Dendritic cell treated with granulocyte-macrophage colony-stimulating factor and Interleukin-4, amounts not matched to agents 40 ng/mL and 50 ng/mL, for 4 days (primary cell): Measurements from ENCODE around the gene RARB.

ENCODE experiments used
- H3K27ac Mint-ChIP-seq: one replicate; pipeline ENCODE4 v1.8.0; 2022; ENCODE audit warnings: mild to moderate bottlenecking, mixed read lengths
- H3K27me3 Mint-ChIP-seq: one replicate; pipeline ENCODE4 v1.8.0; 2022; ENCODE audit warnings: mild to moderate bottlenecking, mixed read lengths
- H3K36me3 Mint-ChIP-seq: one replicate; pipeline ENCODE4 v1.8.0; 2022; ENCODE audit warnings: low read depth, mixed read lengths
- H3K4me1 Mint-ChIP-seq: one replicate; pipeline ENCODE4 v1.8.0; 2022; ENCODE audit warnings: low read depth, mixed read lengths
- H3K4me3 Mint-ChIP-seq: one replicate; pipeline ENCODE4 v1.8.0; 2022; ENCODE audit warnings: mild to moderate bottlenecking, moderate library complexity, mixed read lengths
- H3K9me3 Mint-ChIP-seq: one replicate; pipeline ENCODE4 v1.8.0; 2022; ENCODE audit warnings: mixed read lengths
- intact Hi-C: fragments of 100-400 bp; cut with micrococcal nuclease; formaldehyde crosslinking; loops from one replicate; pipeline ENCODE4 v1.15.0; 2022

The RARB gene

DNA sequence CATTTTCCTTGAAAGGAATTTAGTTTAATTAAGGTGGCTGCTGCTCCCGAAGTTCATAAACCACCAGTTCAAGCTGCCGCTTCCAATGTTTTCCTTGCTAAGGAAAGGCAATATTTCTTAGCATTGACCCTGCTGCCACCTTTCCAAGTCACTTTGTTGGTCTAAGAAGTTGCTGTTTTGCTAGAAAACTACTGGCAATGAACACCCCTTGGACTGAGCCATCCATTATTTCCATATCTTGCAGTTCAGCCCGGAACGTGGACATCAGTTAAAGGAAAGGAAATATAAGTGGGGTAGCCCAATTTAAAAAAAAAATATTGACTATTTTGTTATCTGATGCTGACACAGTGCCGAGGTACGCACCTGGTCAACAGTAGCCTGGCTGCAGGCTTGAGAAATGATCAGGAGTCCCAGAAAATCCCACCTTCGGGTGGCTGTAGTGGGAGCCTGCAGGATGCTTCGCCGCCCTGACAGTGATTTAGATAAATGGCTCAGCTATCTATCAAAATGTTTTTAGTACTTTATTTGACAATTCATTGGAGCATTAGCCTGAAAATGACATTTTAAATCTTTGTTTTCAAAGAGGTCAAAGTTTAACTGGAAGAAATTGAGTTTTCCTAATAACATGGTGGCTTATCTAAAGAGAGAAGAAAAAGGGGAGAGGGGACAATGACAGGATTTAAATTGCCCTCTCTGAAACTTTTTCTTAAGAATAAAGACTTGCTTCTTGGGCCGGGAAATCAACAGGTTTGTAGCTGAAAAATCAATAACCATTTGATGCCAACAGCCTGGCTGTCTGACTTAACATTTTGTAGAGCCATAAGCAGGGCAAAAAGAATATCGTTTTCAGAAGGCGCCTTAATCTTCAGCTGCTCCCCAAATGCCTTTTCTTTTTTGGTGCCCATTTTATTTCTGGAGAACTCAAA lies 1.6 kb downstream of the RARB start:
- Mint-ChIP-seq H3K36me3 (no peaks in the 10 kb centered on the region), H3K9me3 (no peaks in the 10 kb centered on the region), H3K4me1 (peaks cover 12% of the 10 kb centered on the region), H3K4me3 (no peak overlapping the region), H3K27ac (no peak overlapping the region), H3K27me3 (peaks cover 54% of the 10 kb centered on the region)
- intact Hi-C loops, result no loop called here

DNA sequence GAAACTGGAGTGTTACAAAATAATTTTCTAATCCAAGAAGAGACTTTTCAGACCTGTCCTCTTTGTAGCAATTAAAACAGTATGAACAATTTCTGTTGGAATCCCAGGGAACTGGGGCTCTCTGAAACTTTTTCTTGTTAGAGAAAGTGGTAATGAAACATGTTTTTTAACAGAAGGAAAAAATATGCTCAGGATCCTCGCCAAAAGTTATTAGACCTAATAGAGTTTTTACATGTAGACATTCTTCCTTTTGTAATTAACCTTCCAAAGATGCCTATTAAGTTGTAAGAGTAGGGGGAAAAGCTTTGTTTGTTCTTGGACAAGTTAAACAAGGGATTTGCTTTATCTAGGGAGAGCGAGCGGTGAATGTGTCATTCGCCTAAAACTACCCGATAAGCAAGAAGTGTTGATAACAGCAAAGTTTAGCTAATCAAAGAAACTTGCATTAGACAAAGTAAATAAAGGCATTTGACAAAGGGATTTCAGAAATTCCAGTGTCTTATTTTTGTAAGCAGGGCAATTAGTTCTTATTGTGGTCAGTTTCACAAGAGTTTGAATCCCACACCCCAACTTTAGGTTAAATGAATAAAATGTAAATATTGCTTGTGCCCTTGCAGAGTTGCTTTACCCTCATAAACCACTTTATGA lies 2.3 kb downstream of the RARB start:
- H3K27me3 Mint-ChIP-seq, result peaks cover 54% of the 10 kb centered on the region
- H3K36me3 Mint-ChIP-seq, result no peaks in the 10 kb centered on the region
- H3K27ac Mint-ChIP-seq, result no peak overlapping the region
- intact Hi-C loops, result no loop called here
- no peak overlapping the region for H3K4me3 Mint-ChIP-seq
- no peaks in the 10 kb centered on the region for H3K9me3 Mint-ChIP-seq
- H3K4me1 Mint-ChIP-seq, result peaks cover 12% of the 10 kb centered on the region

DNA sequence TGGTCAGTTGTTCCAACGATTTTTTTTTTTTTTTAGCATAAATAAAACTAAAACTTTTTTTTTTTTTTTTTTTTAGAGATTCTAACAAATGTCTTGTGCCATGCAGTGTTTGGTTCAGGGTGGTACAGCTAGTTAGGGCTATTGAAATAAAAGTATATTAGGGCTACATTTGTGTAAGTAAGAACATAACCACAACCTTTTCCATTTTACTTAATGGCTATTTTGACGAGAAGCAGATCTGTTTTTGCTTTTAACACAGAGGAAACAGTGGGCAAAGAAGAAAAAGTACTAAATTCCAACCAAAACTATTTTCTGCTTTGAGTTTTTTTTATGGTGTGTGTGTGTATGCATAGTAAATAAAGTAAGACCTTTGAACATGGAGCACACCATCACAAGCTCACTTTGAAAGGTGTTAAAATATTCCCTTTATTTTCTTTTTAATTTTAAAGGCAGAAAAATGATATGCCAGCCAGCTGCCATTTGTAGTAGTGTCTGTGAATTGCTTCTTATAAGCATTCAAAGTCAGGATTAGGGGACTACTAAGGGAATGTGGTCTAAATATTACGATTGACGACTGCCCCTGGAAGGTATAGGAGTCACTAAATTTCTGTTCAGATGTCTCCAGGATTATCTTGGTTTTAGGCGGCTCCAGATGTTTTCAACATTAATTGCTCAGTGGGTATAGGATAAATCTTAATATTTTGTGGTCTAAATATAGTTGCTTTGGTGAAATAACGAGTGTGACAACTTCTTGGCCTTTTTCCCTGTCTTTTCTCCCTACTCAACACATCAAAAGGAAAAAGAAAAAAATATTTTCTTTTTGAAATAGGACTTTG lies 3.1 kb downstream of the RARB start:
- Mint-ChIP-seq H3K4me3 (no peak overlapping the region), H3K36me3 (no peaks in the 10 kb centered on the region), H3K27ac (no peak overlapping the region), H3K4me1 (peaks cover 12% of the 10 kb centered on the region), H3K9me3 (no peaks in the 10 kb centered on the region), H3K27me3 (peaks cover 52% of the 10 kb centered on the region)
- intact Hi-C loops, result no loop called here

DNA sequence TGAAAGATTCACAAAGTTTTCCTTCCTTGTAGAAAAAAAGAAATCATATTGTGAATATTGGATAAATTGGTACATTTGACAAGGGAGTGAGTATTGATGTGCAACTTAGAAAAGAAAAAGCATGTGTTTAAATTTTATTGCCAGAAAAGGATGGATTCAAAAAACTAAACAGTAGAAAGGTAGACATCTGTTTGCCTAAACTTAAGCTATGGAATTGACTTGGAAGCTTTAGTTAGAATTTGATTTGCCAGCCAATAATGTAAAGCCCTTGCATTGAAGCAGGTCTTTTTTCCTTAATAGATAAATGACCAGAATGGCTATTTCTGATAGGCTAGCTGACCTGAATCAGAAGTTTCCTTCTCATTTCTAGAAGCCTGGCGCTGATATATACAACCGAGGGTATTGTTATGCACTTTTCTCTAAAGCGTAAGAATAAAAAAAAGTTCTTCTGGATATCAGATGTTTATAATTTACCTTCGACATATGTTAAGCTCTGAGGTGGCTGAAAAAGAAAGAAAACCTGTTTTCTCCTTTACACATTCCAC lies 4.2 kb downstream of the RARB start:
- Mint-ChIP-seq H3K27me3 (peaks cover 42% of the 10 kb centered on the region), H3K4me3 (no peak overlapping the region), H3K9me3 (no peaks in the 10 kb centered on the region), H3K27ac (no peak overlapping the region), H3K4me1 (peaks cover 12% of the 10 kb centered on the region), H3K36me3 (no peaks in the 10 kb centered on the region)
- intact Hi-C loops, result no loop called here

DNA sequence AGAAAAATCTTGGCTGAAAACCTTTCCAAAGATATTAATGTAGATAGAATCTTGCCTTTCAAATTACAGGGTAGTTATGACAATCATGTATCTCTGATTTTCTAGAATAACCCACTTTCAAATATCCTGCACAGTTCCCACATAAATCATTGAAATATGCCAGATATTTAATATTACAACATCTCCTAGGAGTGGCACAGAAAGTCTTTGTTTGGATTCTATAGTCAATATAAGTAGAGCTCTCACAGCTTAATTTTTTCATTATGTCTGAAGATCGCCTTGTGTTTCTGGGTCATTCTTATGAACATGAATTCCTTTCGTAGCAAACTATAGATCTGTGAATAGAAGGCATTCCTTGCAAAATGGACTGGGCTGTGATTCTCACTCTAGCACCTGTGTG lies 5.0 kb downstream of the RARB start:
- H3K4me1 Mint-ChIP-seq, result peaks cover 4% of the 10 kb centered on the region
- H3K9me3 Mint-ChIP-seq, result no peaks in the 10 kb centered on the region
- H3K27me3 Mint-ChIP-seq, result peaks cover 36% of the 10 kb centered on the region
- no peak overlapping the region for H3K4me3 Mint-ChIP-seq
- no peak overlapping the region for H3K27ac Mint-ChIP-seq
- intact Hi-C loops, result no loop called here
- H3K36me3 Mint-ChIP-seq, result no peaks in the 10 kb centered on the region

DNA sequence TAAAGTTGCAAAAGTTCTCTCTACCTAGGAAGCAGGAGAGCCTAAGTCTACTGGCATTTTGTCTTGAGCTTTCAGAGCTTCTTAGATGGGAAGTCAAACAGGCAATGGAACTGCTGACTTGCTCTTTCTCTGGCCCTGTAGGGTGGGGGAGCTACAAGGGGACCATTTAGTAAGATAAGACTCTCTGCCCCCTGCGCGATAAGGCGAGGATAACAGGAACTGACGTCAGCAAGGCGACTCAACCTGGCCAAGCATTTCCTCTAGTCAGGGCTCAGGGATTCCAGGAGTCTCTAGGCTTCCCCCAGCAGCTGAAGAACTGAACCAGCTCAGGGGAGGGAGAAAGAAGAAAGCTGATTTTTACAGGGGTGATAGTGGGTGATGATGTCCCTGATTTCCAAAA lies 5.8 kb downstream of the RARB start:
- no peak overlapping the region for H3K4me3 Mint-ChIP-seq
- no peak overlapping the region for H3K27ac Mint-ChIP-seq
- H3K36me3 Mint-ChIP-seq, result no peaks in the 10 kb centered on the region
- H3K9me3 Mint-ChIP-seq, result no peaks in the 10 kb centered on the region
- H3K27me3 Mint-ChIP-seq, result peaks cover 28% of the 10 kb centered on the region
- H3K4me1 Mint-ChIP-seq, result no peaks in the 10 kb centered on the region
- intact Hi-C loops, result no loop called here

DNA sequence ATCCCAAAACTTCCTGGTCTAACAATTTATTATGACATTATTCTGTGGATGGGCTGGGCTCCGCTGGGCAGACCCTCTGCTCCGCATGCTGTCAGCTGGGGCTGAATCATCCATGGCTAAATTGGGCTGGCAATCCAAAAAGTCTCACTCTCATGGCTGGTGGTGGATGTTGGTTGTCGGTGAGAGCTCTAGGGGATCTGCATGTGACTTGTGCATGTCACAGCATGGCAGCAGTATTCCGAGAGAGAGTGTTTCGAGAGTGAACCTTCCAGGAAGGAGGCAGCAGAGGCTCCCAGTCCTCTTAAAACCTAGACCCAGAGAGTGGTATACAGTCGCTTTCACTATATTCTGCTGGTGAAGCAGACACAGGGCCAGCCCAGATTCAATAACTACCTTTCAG lies 9.9 kb downstream of the RARB start:
- no peaks in the 10 kb centered on the region for H3K4me1 Mint-ChIP-seq
- H3K36me3 Mint-ChIP-seq, result no peaks in the 10 kb centered on the region
- intact Hi-C loops, result no loop called here
- H3K4me3 Mint-ChIP-seq, result no peak overlapping the region
- H3K9me3 Mint-ChIP-seq, result no peaks in the 10 kb centered on the region
- peaks cover 8% of the 10 kb centered on the region for H3K27me3 Mint-ChIP-seq
- H3K27ac Mint-ChIP-seq, result no peak overlapping the region

DNA sequence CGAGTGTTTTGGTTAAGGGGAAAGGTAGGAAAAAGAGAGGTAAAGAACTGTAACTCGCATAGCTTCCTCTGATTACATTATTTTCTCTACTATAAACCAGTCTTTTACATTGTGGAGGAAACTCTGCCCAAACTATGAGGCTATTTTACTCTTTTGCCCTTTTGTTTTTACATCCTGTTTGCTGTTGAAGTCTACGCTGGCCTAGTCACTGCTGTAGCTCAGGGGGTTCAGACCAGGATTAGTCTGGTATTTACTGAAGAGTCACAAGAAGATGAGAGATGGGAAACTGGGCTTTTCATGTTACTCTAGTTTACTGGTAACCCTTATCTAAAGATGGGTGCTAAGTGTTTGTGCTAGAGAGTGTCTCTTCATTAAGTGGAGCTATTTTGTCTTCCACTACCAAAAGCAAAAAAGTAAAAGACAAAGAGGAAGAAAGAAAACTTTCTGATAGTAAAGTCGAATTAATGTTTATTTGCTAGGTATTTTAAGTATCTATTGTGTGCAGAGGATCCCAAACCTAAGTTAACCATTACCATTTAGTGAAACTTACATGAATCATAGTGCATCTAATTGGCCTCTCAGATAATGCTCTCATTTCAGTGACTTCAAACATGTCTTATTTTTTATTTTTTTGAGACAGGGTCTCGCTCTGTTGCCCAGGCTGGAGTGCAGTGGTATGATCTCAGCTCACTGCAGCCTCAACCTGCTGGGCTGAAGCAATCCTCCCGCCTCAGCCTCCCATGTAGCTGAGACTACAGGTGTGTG lies 10.9 kb downstream of the RARB start:
- Mint-ChIP-seq H3K4me1 (no peaks in the 10 kb centered on the region), H3K36me3 (no peaks in the 10 kb centered on the region), H3K4me3 (no peak overlapping the region), H3K27ac (no peak overlapping the region), H3K9me3 (no peaks in the 10 kb centered on the region), H3K27me3 (peaks cover 6% of the 10 kb centered on the region)
- intact Hi-C loops, result no loop called here

DNA sequence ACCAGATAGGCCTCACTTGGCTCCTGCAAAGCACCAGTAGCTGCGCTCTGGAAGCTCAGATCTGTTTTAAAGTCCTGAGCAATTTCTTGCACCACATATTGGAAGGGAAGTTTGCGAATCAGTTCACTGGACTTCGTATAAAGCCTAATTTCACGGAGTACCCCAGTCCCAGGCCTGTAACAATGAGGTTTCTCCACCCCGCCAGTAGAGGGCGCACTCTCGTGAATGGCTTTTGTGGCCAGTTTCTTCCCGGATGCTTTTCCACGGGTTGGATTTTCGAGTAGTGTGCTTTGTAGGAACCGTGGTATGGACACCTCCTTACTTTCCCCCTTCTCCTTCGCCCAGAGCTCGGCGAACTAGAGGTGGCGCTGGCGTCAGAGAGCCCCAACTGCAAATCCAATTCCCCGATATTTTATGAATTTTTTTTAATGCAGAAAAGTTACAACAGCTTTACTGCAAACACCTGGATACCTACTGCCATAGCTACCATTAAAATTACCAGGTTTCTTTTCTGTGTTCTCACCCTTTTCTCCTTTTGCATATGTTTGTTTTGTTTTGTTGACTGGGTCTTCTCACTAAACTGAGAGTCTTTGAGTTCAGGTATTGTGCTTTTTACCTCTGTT lies 13.3 kb downstream of the RARB start:
- Mint-ChIP-seq H3K36me3 (no peaks in the 10 kb centered on the region), H3K4me1 (no peaks in the 10 kb centered on the region), H3K27me3 (peaks cover 3% of the 10 kb centered on the region), H3K4me3 (no peak overlapping the region), H3K27ac (no peak overlapping the region), H3K9me3 (no peaks in the 10 kb centered on the region)
- intact Hi-C loops, result no loop called here

DNA sequence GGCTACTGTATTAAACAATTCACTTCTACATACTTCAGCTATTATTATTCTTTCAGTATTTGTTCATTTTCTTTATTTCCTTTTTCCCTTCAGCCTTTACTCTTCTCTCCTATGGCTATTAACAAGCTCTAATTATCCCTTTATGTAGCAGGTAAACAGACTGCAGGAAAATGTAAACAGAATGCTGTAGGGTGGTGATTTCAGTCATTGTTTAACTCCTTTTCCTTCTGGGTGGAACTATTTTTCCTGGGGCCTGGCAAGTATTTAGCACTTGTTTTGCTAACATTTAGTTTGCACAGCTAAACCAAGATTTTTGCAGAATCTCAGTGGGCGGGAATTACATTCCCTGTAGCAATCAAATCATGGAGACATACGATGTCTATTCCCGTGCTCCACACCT lies 14.4 kb downstream of the RARB start:
- no peaks in the 10 kb centered on the region for H3K4me1 Mint-ChIP-seq
- H3K36me3 Mint-ChIP-seq, result no peaks in the 10 kb centered on the region
- H3K27ac Mint-ChIP-seq, result no peak overlapping the region
- peaks cover 3% of the 10 kb centered on the region for H3K27me3 Mint-ChIP-seq
- intact Hi-C loops, result no loop called here
- H3K4me3 Mint-ChIP-seq, result no peak overlapping the region
- H3K9me3 Mint-ChIP-seq, result no peaks in the 10 kb centered on the region

DNA sequence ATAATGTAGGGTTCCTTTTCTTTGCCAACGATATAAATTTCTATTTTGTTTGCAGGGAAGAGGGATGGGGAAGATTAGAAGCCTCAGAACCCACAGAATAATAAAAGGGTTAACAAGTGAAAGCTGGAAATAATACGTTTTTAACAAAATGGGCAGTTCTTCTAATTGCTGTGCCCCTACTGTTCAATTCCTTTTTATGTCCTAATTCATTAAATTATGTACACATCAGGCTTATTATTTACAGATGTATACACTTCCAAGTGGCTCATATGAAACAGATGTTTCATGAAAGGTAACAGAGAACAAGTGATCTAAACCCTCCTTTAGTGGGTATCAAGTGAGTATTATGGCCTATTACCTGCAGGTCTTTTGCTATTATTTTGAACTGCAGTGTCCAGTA lies 16.2 kb downstream of the RARB start:
- H3K4me1 Mint-ChIP-seq, result no peaks in the 10 kb centered on the region
- H3K4me3 Mint-ChIP-seq, result no peak overlapping the region
- no peak overlapping the region for H3K27ac Mint-ChIP-seq
- no peaks in the 10 kb centered on the region for H3K9me3 Mint-ChIP-seq
- H3K36me3 Mint-ChIP-seq, result no peaks in the 10 kb centered on the region
- intact Hi-C loops, result no loop called here
- H3K27me3 Mint-ChIP-seq, result no peaks in the 10 kb centered on the region

DNA sequence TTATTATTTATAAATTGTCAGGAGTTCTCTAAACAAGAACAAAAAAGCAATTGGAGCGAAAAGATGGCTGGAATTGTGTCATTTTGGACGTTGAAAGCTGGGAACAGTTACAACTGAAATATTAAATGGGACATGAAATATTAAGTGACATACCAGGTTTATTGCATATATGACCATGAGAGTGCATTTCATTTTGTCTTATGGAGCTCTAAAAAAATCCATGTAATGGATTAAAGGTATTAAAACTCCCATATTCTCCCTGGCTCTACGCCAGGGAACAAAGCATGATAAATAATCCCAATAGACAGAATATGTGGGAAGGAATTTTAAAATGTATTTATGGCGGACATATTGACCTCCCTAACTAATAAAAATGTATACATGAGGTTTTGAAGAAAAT lies 17.7 kb downstream of the RARB start:
- no peak overlapping the region for H3K4me3 Mint-ChIP-seq
- H3K4me1 Mint-ChIP-seq, result no peaks in the 10 kb centered on the region
- H3K27ac Mint-ChIP-seq, result no peak overlapping the region
- intact Hi-C loops, result no loop called here
- no peaks in the 10 kb centered on the region for H3K27me3 Mint-ChIP-seq
- H3K9me3 Mint-ChIP-seq, result no peaks in the 10 kb centered on the region
- no peaks in the 10 kb centered on the region for H3K36me3 Mint-ChIP-seq

DNA sequence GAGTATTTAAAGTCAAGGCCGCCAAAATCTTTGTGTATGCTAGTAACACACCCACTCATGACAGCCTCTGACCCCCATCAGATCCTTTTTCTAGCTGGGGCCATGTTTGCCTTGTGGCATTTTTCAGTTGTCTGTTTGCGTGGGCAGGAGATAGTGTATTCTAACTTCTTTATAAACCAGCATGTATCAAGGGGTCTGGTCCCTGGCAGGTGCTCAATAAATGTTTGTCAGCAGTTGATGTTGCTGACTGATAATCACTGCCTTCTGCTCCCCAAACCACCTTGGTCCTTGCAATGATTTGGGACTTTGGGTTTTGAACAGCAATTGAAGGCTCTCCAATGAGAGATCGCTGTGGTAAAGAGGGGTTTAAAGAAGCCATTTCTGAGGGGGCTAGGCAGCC lies 19.2 kb downstream of the RARB start:
- Mint-ChIP-seq H3K36me3 (no peaks in the 10 kb centered on the region), H3K27me3 (no peaks in the 10 kb centered on the region), H3K4me3 (no peak overlapping the region), H3K27ac (no peak overlapping the region), H3K9me3 (no peaks in the 10 kb centered on the region), H3K4me1 (no peaks in the 10 kb centered on the region)
- intact Hi-C loops, result no loop called here
